Astrocyte of the spinal cord (primary cell): ENCODE measurements around the gene GP2.

ENCODE experiments used
- DNase-seq: peaks from one replicate; pipeline ENCODE4 v3.0.0; 2011; ENCODE audit warnings: low read depth, low spot score
- H3K4me3 ChIP-seq: 2 replicates; pipeline ENCODE4 v1.5.1; 2011; ENCODE audit warnings: low read depth, mild to moderate bottlenecking, low read length, moderate library complexity
- in situ Hi-C: cut with HindIII; loops from 2 replicates; pipeline ENCODE4 v1.10.0; 2017; ENCODE audit warnings: low sequenced_read_pairs
- TF ChIP-seq, protein P1 (sequence below): IDR thresholded peaks from 2 replicates; pipeline ENCODE4 v1.5.1; 2012; ENCODE audit warnings: low read depth, mild to moderate bottlenecking, low read length, inconsistent platforms

GP2 gene

DNA sequence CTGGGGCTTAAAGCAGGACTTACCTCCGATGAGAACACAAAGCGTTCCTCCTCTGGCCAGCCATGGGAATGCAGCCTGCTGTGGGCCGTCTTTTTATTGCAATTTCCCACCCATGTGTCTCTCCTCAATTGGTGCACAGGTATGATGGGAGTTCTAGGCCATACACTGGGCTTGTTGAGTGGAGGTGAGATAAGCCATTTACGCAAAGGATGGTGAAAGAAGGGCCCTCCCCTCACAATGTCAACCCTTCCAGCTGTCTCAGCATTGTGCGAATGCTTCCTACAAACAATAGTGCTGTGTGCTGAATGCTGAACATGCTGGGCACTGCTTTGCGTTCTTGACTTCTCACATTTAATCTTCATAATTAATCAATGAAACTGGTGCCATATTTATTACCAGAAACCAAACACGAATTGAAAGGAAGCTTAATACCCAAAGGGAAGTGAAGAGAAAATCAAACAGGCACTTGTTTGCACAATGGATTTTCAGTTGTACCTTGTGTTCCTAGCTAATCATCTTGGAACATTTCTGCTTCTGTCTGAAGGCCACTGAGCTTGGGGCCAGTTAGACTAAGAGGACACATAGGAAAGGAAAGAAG lies at the start of gene GP2:
GP2 (minus strand) TSS at position 70 of the 598 bp plus-strand sequence. CDS start 1,082 bp downstream, outside the sequence.
- no peak within 1 kb of the TSS for H3K4me3 ChIP-seq
- in situ Hi-C loops = no loop called here
- TF ChIP-seq, protein P1, sequence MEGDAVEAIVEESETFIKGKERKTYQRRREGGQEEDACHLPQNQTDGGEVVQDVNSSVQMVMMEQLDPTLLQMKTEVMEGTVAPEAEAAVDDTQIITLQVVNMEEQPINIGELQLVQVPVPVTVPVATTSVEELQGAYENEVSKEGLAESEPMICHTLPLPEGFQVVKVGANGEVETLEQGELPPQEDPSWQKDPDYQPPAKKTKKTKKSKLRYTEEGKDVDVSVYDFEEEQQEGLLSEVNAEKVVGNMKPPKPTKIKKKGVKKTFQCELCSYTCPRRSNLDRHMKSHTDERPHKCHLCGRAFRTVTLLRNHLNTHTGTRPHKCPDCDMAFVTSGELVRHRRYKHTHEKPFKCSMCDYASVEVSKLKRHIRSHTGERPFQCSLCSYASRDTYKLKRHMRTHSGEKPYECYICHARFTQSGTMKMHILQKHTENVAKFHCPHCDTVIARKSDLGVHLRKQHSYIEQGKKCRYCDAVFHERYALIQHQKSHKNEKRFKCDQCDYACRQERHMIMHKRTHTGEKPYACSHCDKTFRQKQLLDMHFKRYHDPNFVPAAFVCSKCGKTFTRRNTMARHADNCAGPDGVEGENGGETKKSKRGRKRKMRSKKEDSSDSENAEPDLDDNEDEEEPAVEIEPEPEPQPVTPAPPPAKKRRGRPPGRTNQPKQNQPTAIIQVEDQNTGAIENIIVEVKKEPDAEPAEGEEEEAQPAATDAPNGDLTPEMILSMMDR = no peak
- DNase-seq = no peak

DNA sequence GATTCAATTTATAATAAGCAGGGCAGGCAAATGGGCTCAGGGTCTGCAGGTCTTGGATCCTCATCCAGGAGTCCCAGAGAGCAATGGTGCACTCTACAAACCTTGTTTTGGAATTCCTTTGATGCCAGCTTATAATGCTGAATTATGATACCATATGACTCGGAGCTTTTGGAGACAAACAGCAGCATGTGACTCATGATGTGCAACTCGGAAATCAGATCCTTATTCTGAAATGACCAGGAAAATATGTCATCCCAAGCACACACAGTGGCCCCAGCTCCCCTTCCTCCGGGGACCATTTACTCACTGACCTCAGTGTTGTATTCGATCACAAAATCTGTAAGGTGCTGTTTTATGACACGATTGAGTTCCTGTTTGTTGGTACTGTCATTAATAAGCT lies 45.4 kb upstream of the GP2 start:
- no peak for DNase-seq
- no peak overlapping the region for H3K4me3 ChIP-seq
- in situ Hi-C loops = no loop called here
- TF ChIP-seq, protein P1 = no peak

DNA sequence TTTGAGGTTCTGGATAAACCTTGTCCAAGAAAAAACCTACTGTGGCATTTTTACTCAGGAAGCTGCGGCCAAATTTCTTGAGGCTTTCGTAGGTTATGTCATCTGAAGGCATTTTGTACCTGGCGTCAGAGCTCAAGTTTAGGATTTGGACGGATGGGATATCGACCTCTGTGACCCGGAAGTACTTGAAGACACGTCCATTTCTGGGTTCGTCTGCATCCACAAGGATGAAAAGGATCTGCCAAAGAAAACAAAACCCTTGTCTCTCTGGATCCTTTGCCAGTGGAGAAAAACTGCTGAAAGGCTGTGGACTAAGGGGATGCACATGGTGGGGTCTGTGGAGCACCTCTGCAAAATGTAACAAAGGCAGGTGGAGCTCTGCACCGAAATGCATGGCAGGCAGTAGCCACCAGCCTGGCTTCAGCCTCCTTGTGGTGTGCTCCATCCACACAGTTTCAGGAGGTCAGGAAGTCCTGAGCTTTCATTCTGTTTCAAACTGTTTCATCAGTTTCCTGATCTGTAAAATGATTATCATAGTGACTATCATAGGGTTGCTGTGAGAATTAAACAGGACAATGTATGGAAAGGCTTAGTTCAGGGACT lies 42.2 kb upstream of the GP2 start:
- TF ChIP-seq, protein P1 = no peak
- no peak for DNase-seq
- H3K4me3 ChIP-seq = no peak overlapping the region
- in situ Hi-C loops = no loop called here

DNA sequence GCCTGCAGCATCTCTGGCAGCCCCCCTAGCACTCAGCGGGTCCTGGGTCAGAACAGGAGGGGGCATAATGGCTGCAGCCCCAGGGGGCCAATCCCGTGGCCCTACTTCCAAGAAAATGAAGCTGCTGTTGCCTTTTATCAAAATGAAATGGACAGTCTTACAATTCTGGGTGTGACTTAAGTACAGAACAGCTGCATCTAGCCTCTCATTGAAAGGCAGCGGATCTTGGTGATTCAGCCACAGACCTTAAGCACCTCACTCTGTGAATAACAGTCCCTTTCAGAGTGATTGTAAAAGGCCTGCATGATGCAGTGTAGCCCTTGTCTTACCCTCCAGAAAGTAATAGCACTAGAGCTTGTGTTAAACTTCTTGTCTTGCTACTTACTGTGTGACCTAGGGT lies 36.7 kb upstream of the GP2 start:
- H3K4me3 ChIP-seq = no peak overlapping the region
- DNase-seq = no peak
- in situ Hi-C loops = no loop called here
- TF ChIP-seq, protein P1 = no peak

DNA sequence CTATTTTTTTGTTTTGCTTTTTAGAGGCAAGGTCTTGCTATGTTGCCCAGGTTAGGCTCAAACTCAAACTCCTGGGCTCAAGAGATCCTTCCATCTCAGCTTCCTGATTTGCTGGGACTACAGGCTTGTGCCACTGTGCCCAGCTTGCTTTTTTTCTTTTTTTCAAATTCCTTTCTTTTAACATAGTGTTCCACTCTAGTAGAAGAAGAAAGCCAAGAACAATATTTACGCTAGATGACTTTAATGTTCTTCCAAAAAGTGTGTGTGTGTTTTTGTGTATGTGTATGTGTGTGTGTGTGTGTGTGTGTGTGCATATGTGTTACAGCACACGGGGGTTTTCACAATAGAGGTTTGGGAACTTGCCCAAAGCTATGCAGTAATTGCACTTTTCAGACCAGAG lies 35.9 kb upstream of the GP2 start:
- TF ChIP-seq, protein P1 = no peak
- in situ Hi-C loops = no loop called here
- DNase-seq = no peak
- no peak overlapping the region for H3K4me3 ChIP-seq

DNA sequence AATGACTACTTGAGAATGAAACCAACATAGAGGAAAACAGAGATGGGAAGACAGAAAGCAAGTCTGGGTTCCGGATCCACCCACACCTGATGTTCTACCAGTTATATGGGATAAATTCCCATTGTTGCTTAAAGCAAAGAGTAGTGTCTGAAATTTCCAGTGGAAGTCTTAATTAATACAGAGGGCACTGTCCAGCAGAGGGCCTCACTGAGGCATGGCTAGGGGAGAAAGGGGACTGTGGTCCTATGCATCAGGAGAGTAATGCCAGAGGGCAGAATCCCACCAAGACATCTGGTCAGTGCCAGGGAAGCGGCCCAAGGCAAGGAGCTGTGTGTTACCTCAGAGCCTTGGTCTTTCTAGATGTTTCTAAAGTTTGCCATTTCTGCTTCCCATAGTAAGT lies 32.7 kb upstream of the GP2 start:
- no peak overlapping the region for H3K4me3 ChIP-seq
- in situ Hi-C loops = no loop called here
- TF ChIP-seq, protein P1 = no peak
- DNase-seq = no peak
